ENCODE data around the gene IZUMO4. TPM values are rescaled to one million over a fixed set of nuclear protein-coding genes. Genes with fewer than 3 reads are reported as not detected.

The IZUMO4 gene
- total RNA-seq, 1 donor from 2014 or later = 6.8 TPM

DNA sequence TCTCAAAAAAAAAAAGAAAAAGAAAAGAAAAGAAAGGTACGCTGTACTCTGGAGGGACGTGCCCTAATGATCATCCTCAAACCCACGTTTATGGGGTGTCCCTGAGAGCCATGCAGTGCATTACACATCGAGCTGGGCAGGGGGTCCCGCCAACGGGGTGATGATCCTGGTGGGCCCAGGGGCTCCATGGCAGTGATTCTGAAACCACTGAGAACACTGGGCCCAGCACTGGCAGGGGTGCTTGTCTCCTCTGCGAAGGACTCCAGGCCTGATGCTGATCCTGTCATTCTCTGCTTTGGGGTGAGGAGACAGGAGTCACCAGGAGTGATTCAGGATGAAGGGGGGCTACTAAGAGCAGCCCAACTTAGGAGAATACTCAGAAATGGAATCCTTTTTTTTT lies 19.3 kb upstream of the IZUMO4 start:
- H3K9me3 ChIP-seq = no peaks in the 10 kb centered on the region
- intact Hi-C loops (cut with DNase I) = loop anchor here (10.0 kb wide), 1 partner anchor 163 kb away; no protein-coding TSS in a partner anchor
- no peak overlapping the region for H3K27ac ChIP-seq
- peaks cover 92% of the 10 kb centered on the region for H3K36me3 ChIP-seq
- H3K4me3 ChIP-seq = no peak overlapping the region
- peaks cover 11% of the 10 kb centered on the region for H3K4me1 ChIP-seq
- no peaks in the 10 kb centered on the region for H3K27me3 ChIP-seq
- TF ChIP-seq, protein P1, sequence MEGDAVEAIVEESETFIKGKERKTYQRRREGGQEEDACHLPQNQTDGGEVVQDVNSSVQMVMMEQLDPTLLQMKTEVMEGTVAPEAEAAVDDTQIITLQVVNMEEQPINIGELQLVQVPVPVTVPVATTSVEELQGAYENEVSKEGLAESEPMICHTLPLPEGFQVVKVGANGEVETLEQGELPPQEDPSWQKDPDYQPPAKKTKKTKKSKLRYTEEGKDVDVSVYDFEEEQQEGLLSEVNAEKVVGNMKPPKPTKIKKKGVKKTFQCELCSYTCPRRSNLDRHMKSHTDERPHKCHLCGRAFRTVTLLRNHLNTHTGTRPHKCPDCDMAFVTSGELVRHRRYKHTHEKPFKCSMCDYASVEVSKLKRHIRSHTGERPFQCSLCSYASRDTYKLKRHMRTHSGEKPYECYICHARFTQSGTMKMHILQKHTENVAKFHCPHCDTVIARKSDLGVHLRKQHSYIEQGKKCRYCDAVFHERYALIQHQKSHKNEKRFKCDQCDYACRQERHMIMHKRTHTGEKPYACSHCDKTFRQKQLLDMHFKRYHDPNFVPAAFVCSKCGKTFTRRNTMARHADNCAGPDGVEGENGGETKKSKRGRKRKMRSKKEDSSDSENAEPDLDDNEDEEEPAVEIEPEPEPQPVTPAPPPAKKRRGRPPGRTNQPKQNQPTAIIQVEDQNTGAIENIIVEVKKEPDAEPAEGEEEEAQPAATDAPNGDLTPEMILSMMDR (IDR thresholded peaks at IDR 0.05) = no peak
- ATAC-seq (no peak), DNase-seq (no peak)

DNA sequence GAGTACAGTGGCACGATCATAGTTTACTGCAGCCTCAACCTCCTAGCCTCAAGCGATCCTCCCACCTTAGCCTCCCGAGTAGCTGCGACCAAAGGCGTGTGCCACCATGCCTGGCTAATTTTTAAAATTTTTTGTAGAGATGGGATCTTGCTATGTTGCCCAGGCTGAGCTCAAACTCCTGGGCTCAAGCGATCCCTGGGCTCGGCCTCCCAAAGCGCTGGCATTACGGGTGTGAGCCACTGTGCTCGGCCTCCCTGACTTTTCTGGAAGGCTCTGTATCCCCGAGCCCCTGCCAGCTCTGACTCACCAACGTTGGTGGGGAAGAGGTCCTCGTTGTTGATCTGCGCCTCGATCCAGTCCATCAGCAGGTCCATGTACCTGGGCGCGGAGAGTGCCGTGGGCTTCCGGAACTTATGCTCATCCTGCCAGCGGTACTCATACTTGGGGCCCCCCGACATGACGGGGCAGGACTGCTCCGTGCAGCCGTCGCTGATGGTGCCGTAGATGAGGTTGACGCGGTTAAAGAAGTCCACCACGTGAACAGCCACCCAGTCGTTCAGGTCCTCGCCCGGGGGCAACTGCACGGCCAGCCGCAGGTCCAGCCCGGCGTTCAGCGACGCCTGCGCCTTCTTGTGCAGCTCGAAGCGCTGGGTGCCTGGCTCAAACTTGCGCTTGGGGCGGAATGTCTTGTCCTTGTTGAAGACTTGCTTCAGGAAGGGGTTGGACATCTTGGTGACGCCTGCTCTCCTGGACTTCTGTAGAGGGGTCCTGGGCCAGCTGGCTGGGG lies 18.7 kb upstream of the IZUMO4 start:
- H3K36me3 ChIP-seq = peaks cover 87% of the 10 kb centered on the region
- no peaks in the 10 kb centered on the region for H3K9me3 ChIP-seq
- H3K27me3 ChIP-seq = no peaks in the 10 kb centered on the region
- no peak overlapping the region for H3K4me3 ChIP-seq
- ATAC-seq (no peak), DNase-seq (no peak)
- H3K27ac ChIP-seq = no peak overlapping the region
- H3K4me1 ChIP-seq = peaks cover 17% of the 10 kb centered on the region
- intact Hi-C loops (cut with DNase I) = loop anchor here (10.0 kb wide), 1 partner anchor 163 kb away; no protein-coding TSS in a partner anchor
- TF ChIP-seq, protein P1 (IDR thresholded peaks at IDR 0.05) = no peak

DNA sequence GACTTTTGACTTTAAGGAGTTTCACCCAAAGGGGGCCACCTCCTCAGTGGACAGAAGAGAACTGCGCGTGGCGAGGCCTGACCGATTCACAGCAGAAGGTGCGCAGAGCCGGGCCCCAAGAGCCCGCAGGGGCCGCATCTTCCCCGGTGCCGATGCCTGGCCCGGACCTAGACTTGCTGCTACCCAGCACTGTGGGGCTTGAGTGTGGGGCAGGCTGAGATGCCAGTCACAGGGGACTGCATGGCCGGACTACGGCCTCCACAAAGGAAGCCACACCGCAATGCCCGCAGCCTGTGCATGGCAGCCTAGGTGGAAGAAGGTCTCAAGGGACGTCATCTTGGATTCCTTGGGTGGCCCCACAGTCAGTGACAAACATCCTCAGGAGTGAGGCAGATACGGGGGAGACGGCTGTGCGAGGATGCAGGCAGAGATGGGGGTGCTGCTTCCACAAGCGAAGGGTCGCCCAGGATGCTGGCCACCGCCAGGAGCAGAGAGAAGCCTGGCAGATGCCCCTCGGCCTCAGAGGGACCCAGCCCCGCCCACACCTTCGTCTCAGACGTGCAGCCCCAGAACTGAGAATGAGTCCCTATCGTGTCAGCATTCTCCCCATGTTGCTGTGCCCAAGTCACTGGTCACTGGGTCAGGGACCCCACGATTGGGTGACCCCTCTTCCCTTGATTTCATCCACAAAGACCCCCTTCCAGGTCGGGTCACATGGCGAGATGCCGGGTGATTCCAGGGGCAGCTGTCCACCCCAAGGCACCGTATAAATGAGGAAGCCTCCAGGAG lies 17.4 kb upstream of the IZUMO4 start:
- no peak for ATAC-seq
- intact Hi-C loops (cut with DNase I) = loop anchor here (10.0 kb wide), 1 partner anchor 164 kb away; no protein-coding TSS in a partner anchor

DNA sequence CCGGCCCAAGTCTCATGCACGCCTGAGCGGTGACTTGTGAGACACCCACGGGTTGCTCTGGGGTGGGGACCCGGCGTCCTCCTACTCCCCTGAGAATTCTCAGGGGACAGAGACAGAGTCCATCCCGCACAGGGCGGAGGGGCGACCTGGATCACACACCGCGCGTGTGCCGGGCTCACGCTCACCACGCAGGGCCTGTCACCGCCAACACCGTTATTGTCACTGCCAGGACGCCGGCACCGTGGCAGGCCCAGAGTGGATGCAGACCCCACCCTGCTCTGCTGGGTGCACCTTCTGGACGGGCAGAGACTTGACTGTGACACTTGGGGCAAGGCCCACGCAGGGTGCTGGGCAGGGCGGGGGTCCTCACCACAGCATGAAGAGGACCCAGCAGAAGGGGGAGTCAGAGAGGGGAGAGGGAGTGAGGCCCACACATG lies 16.8 kb upstream of the IZUMO4 start:
- Histone ChIP-seq H3K36me3 (peaks cover 83% of the 10 kb centered on the region), H3K27ac (peak overlapping the region; percentile 82), H3K9me3 (no peaks in the 10 kb centered on the region), H3K4me1 (peaks cover 22% of the 10 kb centered on the region), H3K27me3 (no peaks in the 10 kb centered on the region), H3K4me3 (no peak overlapping the region)
- DNase-seq (no peak), ATAC-seq (no peak)
- TF ChIP-seq, protein P1 (IDR thresholded peaks at IDR 0.05) = no peak
- intact Hi-C loops (cut with DNase I) = loop anchor here (10.0 kb wide), 1 partner anchor 165 kb away; no protein-coding TSS in a partner anchor

More for the DNA sequence above, 17.4 kb upstream of the IZUMO4 start:
- H3K27me3 ChIP-seq = no peaks in the 10 kb centered on the region
- TF ChIP-seq, protein P1 (IDR thresholded peaks at IDR 0.05) = no peak
- H3K27ac ChIP-seq = no peak overlapping the region
- H3K4me3 ChIP-seq = no peak overlapping the region
- peaks cover 87% of the 10 kb centered on the region for H3K36me3 ChIP-seq
- peaks cover 22% of the 10 kb centered on the region for H3K4me1 ChIP-seq
- no peak for DNase-seq
- H3K9me3 ChIP-seq = no peaks in the 10 kb centered on the region

DNA sequence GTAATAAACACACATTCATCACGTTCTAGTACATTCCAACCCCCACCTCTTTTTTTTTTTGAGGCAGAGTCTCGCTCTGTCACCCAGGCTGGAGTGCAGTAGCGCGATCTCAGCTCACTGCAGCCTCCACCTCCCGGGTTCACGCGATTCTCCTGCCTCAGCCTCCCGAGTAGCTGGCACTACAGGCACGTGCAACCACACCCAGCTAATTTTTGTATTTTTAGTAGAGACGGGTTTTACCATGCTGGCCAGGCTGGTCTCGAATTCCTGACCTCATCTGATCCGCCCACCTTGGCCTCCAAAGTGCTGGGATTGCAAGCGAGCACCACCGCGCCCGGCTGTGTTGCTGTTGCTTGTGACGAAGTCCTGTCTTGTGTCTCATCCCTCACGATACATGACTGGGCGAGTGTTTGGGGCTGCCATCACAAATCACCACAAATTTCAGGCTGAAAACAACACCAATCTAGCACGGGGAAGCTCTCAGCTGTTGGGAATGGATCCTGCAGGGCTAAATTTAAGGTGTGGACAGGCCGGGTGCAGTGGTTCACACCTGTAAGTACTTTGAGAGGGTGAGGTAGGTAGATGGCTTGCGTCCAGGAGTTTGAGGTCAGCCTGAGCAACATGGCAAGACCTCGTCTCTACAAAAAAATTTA lies 16.3 kb upstream of the IZUMO4 start:
- Histone ChIP-seq H3K27ac (peak overlapping the region; percentile 82), H3K9me3 (no peaks in the 10 kb centered on the region), H3K36me3 (peaks cover 79% of the 10 kb centered on the region), H3K4me3 (no peak overlapping the region), H3K27me3 (no peaks in the 10 kb centered on the region), H3K4me1 (peaks cover 22% of the 10 kb centered on the region)
- intact Hi-C loops (cut with DNase I) = no loop called here
- TF ChIP-seq, protein P1 (IDR thresholded peaks at IDR 0.05) = no peak
- ATAC-seq (peak; percentile 5), DNase-seq (no peak)
